Nephron (organoid): ENCODE results near the gene IGF1.
"Not testable (repeated sequence)": the region's sequence is repeated elsewhere in the genome, so short reads cannot be mapped to it uniquely, and the experiment has no call there.

ENCODE experiments used
- H3K27ac Mint-ChIP-seq, 3 experiments: 2 replicates each; pipeline ENCODE4 v1.8.0; 2020; ENCODE audit warnings: mixed read lengths in 3 of 3, mild to moderate bottlenecking in 2 of 3, moderate library complexity in 1 of 3
- H3K27me3 Mint-ChIP-seq: 2 replicates; pipeline ENCODE4 v1.8.0; 2021; ENCODE audit warnings: low read depth, mild to moderate bottlenecking, moderate library complexity, mixed read lengths
- H3K36me3 Mint-ChIP-seq: 2 replicates; pipeline ENCODE4 v1.8.0; 2020; ENCODE audit warnings: low read depth, mixed read lengths
- H3K4me1 Mint-ChIP-seq: 2 replicates; pipeline ENCODE4 v1.8.0; 2020; ENCODE audit warnings: mixed read lengths
- H3K4me3 Mint-ChIP-seq, 3 experiments: 2 replicates each; pipeline ENCODE4 v1.8.0; 2020; ENCODE audit warnings: mild to moderate bottlenecking in 3 of 3, mixed read lengths in 3 of 3, moderate library complexity in 2 of 3
- H3K9me3 Mint-ChIP-seq: 2 replicates; pipeline ENCODE4 v1.8.0; 2020; ENCODE audit warnings: mixed read lengths
- TF ChIP-seq, protein P1 (sequence below), 3 experiments: fragments of 200-600 bp; sonication (generic); IDR thresholded peaks; one replicate each; pipeline ENCODE4 v1.5.0; 2021; ENCODE audit warnings: antibody characterized with exemption in 3 of 3; ENCODE audit not compliant: unreplicated experiment in 3 of 3

The IGF1 gene

DNA sequence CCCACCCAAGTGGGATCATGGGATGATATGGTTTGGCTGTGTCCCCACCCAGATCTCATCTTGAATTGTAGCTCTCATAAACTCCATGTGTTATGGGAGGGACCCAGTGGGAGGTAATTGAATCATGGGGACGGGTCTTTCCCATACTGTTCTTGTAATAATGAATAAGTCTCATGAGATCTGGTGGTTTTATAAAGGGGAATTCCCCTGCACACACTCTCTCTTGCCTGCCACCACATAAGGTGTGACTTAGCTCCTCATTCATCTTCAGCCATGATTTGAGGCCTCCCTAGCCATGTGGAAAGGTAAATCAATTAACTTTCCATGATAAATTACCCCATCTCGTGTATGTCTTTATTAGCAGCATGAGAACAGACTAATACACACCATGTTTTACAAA is 109.2 kb downstream of the IGF1 start:
- Mint-ChIP-seq H3K27ac (peak overlapping the region in 2 of 3 experiments; percentile 53 to 94), H3K4me1 (peaks cover 26% of the 10 kb centered on the region), H3K27me3 (no peaks in the 10 kb centered on the region), H3K9me3 (peaks cover 22% of the 10 kb centered on the region), H3K36me3 (no peaks in the 10 kb centered on the region), H3K4me3 (no peak overlapping the region)
- TF ChIP-seq, protein P1, sequence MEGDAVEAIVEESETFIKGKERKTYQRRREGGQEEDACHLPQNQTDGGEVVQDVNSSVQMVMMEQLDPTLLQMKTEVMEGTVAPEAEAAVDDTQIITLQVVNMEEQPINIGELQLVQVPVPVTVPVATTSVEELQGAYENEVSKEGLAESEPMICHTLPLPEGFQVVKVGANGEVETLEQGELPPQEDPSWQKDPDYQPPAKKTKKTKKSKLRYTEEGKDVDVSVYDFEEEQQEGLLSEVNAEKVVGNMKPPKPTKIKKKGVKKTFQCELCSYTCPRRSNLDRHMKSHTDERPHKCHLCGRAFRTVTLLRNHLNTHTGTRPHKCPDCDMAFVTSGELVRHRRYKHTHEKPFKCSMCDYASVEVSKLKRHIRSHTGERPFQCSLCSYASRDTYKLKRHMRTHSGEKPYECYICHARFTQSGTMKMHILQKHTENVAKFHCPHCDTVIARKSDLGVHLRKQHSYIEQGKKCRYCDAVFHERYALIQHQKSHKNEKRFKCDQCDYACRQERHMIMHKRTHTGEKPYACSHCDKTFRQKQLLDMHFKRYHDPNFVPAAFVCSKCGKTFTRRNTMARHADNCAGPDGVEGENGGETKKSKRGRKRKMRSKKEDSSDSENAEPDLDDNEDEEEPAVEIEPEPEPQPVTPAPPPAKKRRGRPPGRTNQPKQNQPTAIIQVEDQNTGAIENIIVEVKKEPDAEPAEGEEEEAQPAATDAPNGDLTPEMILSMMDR (IDR thresholded peaks at IDR 0.05; ENCODE audit: unreplicated experiment in 3 of 3): no peak

DNA sequence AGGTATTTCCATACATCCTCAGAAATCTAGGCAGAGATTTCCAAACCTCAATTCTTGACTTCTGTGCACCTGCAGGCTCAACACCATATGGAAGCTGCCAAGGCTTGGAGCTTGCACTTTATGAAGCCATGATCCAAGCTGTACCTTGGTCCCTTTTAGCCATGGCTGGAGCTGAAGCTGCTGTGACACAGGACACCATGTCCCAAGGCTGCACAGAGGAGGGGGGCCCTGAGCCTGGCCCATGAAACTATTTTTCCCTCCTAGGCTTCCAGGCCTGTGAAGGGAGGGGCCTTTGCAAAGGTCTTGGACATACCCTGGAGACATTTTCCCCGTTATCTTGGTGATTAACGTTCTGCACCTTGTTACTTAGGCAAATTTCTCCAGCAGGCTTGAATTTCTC is 110.5 kb downstream of the IGF1 start:
- no peak overlapping the region for H3K4me3 Mint-ChIP-seq
- peaks cover 22% of the 10 kb centered on the region for H3K9me3 Mint-ChIP-seq
- no peaks in the 10 kb centered on the region for H3K27me3 Mint-ChIP-seq
- TF ChIP-seq, protein P1 (IDR thresholded peaks at IDR 0.05; ENCODE audit: unreplicated experiment in 3 of 3): no peak
- no peak overlapping the region for H3K27ac Mint-ChIP-seq
- H3K36me3 Mint-ChIP-seq: no peaks in the 10 kb centered on the region
- peaks cover 29% of the 10 kb centered on the region for H3K4me1 Mint-ChIP-seq

DNA sequence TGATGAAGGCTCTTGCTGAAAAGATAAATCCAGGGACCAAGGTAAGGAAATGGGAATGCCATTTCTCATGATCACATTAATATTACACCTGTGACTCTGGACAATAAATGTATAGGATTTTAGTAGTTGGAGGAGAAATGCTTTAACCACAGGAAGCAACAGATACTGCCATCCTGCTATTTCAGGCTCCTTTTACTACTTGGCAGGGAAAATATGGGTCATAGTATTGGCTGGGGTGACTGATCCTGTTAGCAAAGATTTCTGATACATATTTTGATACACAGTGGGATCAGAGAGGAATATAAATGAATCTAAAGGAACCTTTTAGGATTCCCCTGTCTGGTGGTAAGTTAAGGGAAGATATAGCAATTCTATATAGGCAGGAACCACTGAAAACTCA is 115.0 kb downstream of the IGF1 start:
- TF ChIP-seq, protein P1 (IDR thresholded peaks at IDR 0.05; ENCODE audit: unreplicated experiment in 3 of 3): no peak
- H3K4me3 Mint-ChIP-seq: no peak overlapping the region
- no peaks in the 10 kb centered on the region for H3K27me3 Mint-ChIP-seq

DNA sequence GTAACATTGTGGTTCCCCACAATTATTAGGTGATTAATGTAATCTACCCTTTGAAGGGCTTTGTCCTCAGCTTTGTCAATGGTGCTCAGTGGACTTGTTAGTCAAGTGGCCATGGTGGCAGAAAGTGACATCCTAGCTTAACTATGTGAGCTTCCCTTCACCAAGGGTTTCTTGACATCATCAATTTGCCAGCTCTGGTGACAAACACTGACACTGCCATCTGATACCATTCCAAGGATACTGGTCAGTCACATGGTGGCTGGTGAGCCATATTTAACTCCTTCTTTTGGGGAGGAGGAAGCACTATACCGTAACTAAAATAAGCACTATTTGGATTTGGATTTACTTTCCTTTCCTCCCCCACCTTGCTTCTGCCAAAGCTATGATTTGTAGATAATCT is 115.7 kb downstream of the IGF1 start:
- TF ChIP-seq, protein P1 (IDR thresholded peaks at IDR 0.05; ENCODE audit: unreplicated experiment in 3 of 3): no peak
- Mint-ChIP-seq H3K9me3 (peaks cover 11% of the 10 kb centered on the region), H3K4me1 (peaks cover 22% of the 10 kb centered on the region), H3K27me3 (no peaks in the 10 kb centered on the region), H3K36me3 (no peaks in the 10 kb centered on the region), H3K27ac (no peak overlapping the region), H3K4me3 (no peak overlapping the region)

More for the DNA sequence above, 115.0 kb downstream of the IGF1 start:
- Mint-ChIP-seq H3K36me3 (no peaks in the 10 kb centered on the region), H3K4me1 (peaks cover 17% of the 10 kb centered on the region), H3K27ac (peak overlapping the region in 1 of 3 experiments; percentile 48), H3K9me3 (peaks cover 12% of the 10 kb centered on the region)

DNA sequence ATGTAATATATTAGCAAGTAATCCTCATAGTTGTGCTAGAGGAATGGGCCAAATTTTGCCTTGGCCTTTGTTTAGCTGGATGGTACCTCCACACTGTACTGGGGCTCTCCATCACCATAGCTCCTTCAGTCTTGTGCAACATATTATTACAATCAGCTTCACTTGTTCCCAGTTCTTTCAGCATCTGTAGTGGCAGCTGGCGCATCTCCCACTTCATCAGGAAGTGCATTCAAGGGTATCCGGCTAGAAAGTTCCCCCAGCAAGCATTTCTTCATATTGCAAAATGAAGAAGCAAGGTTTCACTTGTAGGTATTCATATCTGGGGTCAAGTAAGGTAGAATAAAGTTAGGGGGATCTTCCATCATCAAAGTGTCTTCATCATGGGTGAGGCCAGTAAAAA is 123.7 kb downstream of the IGF1 start:
- peaks cover 17% of the 10 kb centered on the region for H3K36me3 Mint-ChIP-seq
- no peak overlapping the region for H3K4me3 Mint-ChIP-seq
- H3K4me1 Mint-ChIP-seq: peaks cover 44% of the 10 kb centered on the region
- TF ChIP-seq, protein P1 (IDR thresholded peaks at IDR 0.05; ENCODE audit: unreplicated experiment in 3 of 3): no peak
- peak overlapping the region; percentile 33 to 44 (median 44) for H3K27ac Mint-ChIP-seq
- peaks cover 32% of the 10 kb centered on the region for H3K9me3 Mint-ChIP-seq
- H3K27me3 Mint-ChIP-seq: no peaks in the 10 kb centered on the region

DNA sequence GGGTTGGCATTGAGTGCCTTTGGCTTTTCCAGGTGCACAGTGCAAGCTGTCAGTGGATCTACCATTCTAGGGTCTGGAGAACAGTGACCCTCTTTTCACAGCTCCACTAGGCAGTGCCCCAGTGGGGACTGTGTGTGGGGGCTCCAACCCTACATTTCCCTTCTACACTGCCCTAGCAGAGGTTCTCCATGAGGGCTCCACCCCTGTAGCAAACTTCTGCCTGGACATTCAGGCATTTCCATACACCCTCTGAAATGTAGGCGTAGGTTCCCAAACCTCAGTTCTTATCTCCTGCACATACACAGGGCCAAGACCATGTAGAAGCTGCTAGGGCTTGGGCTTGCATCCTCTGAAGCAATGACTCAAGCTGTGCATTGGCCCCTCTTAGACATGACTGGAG is 126.1 kb downstream of the IGF1 start:
- H3K27ac Mint-ChIP-seq, H3K4me3 Mint-ChIP-seq, H3K27me3 Mint-ChIP-seq: not testable (repeated sequence)
- Mint-ChIP-seq H3K36me3 (peaks cover 17% of the 10 kb centered on the region), H3K9me3 (peaks cover 30% of the 10 kb centered on the region), H3K4me1 (peaks cover 49% of the 10 kb centered on the region)
